Trophoblast cell (in vitro differentiated cells and primary cell): ENCODE results near the gene GRID1.
"Not testable (repeated sequence)": the region's sequence is repeated elsewhere in the genome, so short reads cannot be mapped to it uniquely, and the experiment has no call there.

Source experiments
- DNase-seq, 2 donors: peaks; one replicate each; pipeline ENCODE4 v3.0.0-alpha.2; 2016
- H2AFZ ChIP-seq: 2 replicates; pipeline ENCODE4 v1.6.1; 2013; ENCODE audit warnings: low read length, moderate library complexity, mild to moderate bottlenecking; ENCODE audit not compliant: insufficient read depth, poor library complexity
- H2AK5ac ChIP-seq: 2 replicates; pipeline ENCODE4 v1.6.1; 2013; ENCODE audit warnings: mild to moderate bottlenecking, low read length
- H2BK120ac ChIP-seq: 2 replicates; pipeline ENCODE4 v1.6.1; 2013; ENCODE audit warnings: low read length, mild to moderate bottlenecking, moderate library complexity; ENCODE audit not compliant: insufficient read depth, poor library complexity
- H2BK12ac ChIP-seq: 2 replicates; pipeline ENCODE4 v1.6.1; 2013; ENCODE audit warnings: mild to moderate bottlenecking, low read length, moderate library complexity
- H2BK5ac ChIP-seq: 2 replicates; pipeline ENCODE4 v1.6.1; 2013; ENCODE audit warnings: low read length, low read depth, moderate library complexity, mild to moderate bottlenecking; ENCODE audit not compliant: poor library complexity
- H3K14ac ChIP-seq: 2 replicates; pipeline ENCODE4 v1.6.1; 2013; ENCODE audit warnings: mild to moderate bottlenecking, low read length
- H3K18ac ChIP-seq: 2 replicates; pipeline ENCODE4 v1.6.1; 2013; ENCODE audit warnings: mild to moderate bottlenecking, low read length
- H3K23ac ChIP-seq: 2 replicates; pipeline ENCODE4 v1.6.1; 2013; ENCODE audit warnings: low read length
- H3K27ac ChIP-seq: 2 replicates; pipeline ENCODE4 v1.5.1; 2013; ENCODE audit warnings: low read depth, mild to moderate bottlenecking, inconsistent platforms, low read length, moderate library complexity
- H3K27me3 ChIP-seq: 2 replicates; pipeline ENCODE4 v1.6.1; 2013; ENCODE audit warnings: inconsistent platforms, mild to moderate bottlenecking, low read length, moderate library complexity; ENCODE audit not compliant: insufficient read depth
- H3K36me3 ChIP-seq, 2 experiments: 1 replicate in 1 of 2; 2 replicates in 1 of 2; pipeline ENCODE4 v1.6.1; 2013; ENCODE audit warnings: low read length in 2 of 2, mild to moderate bottlenecking in 2 of 2, moderate library complexity in 1 of 2; ENCODE audit not compliant: insufficient read depth in 2 of 2, control insufficient read depth in 1 of 2
- H3K4ac ChIP-seq: 2 replicates; pipeline ENCODE4 v1.6.1; 2013; ENCODE audit warnings: low read depth, mild to moderate bottlenecking, low read length, moderate library complexity
- H3K4me1 ChIP-seq, 2 experiments: 1 replicate in 1 of 2; 2 replicates in 1 of 2; pipeline ENCODE4 v1.6.1; 2013; ENCODE audit warnings: low read length in 2 of 2, mild to moderate bottlenecking in 2 of 2, moderate library complexity in 1 of 2; ENCODE audit not compliant: insufficient read depth in 2 of 2, control insufficient read depth in 1 of 2
- H3K4me2 ChIP-seq: 2 replicates; pipeline ENCODE4 v1.6.1; 2013; ENCODE audit warnings: inconsistent platforms, mild to moderate bottlenecking, low read length, moderate library complexity
- H3K4me3 ChIP-seq: 2 replicates; pipeline ENCODE4 v1.5.1; 2013; ENCODE audit warnings: mild to moderate bottlenecking, low read depth, low read length, inconsistent platforms
- H3K79me1 ChIP-seq: one replicate; pipeline ENCODE4 v1.6.1; 2013; ENCODE audit warnings: low read length
- H3K79me2 ChIP-seq: 2 replicates; pipeline ENCODE4 v1.6.1; 2013; ENCODE audit warnings: low read length, mild to moderate bottlenecking; ENCODE audit not compliant: control insufficient read depth, insufficient read depth, poor library complexity
- H3K9ac ChIP-seq: 2 replicates; pipeline ENCODE4 v1.6.1; 2013; ENCODE audit warnings: mild to moderate bottlenecking, low read length
- H3K9me3 ChIP-seq: 2 replicates; pipeline ENCODE4 v1.6.1; 2013; ENCODE audit warnings: low read depth, mild to moderate bottlenecking, control low read depth, inconsistent platforms, low read length; ENCODE audit not compliant: insufficient read depth
- H4K12ac ChIP-seq: 2 replicates; pipeline ENCODE4 v1.6.1; 2013; ENCODE audit warnings: low read depth, mild to moderate bottlenecking, low read length, moderate library complexity
- H4K8ac ChIP-seq: 2 replicates; pipeline ENCODE4 v1.6.1; 2013; ENCODE audit warnings: low read depth, mild to moderate bottlenecking, low read length, moderate library complexity
- H4K91ac ChIP-seq: one replicate; pipeline ENCODE4 v1.6.1; 2013; ENCODE audit warnings: low read depth, mild to moderate bottlenecking, low read length, moderate library complexity
- WGBS: extraction: QIAGEN DNeasy Blood & Tissue Kit; methylation state at CpG from one replicate; pipeline ENCODE4 v1.1.7; 2013; ENCODE audit warnings: missing lambda C conversion rate; ENCODE audit not compliant: insufficient read length, insufficient coverage; ENCODE audit errors: extremely low coverage; 5-methylcytosine and 5-hydroxymethylcytosine counted together

GRID1 gene

GRCh38 chr10:86108696-86109095 lies 257.9 kb downstream of the GRID1 start:
- Histone ChIP-seq H3K27me3 (no peaks in the 10 kb centered on the region), H2BK120ac (no peak overlapping the region), H4K8ac (no peak overlapping the region), H3K23ac (no peak overlapping the region), H3K9ac (no peak overlapping the region), H2BK5ac (no peak overlapping the region), H3K36me3 (no peaks in the 10 kb centered on the region), H3K79me2 (no peaks in the 10 kb centered on the region), H4K91ac (no peak overlapping the region), H2AFZ (no peak overlapping the region), H3K9me3 (no peaks in the 10 kb centered on the region), H3K4me2 (no peak overlapping the region), H3K4me1 (no peaks in the 10 kb centered on the region), H2BK12ac (no peak overlapping the region), H3K79me1 (no peaks in the 10 kb centered on the region), H2AK5ac (no peak overlapping the region), H3K14ac (no peak overlapping the region), H3K18ac (no peak overlapping the region), H4K12ac (no peak overlapping the region), H3K4ac (no peak overlapping the region), H3K4me3 (no peak overlapping the region), H3K27ac (no peak overlapping the region)
- no peak for DNase-seq
- WGBS = 100% methylated on average over 2 of the region's 7 CpGs

- H2AFZ ChIP-seq, H3K23ac ChIP-seq, H4K91ac ChIP-seq, H2BK5ac ChIP-seq, H3K4me3 ChIP-seq, H2BK12ac ChIP-seq, DNase-seq, H4K8ac ChIP-seq, H3K18ac ChIP-seq, H3K4ac ChIP-seq, H3K9ac ChIP-seq, H3K9me3 ChIP-seq, H3K79me1 ChIP-seq, H3K36me3 ChIP-seq, H3K4me2 ChIP-seq, H3K14ac ChIP-seq, H2AK5ac ChIP-seq, H4K12ac ChIP-seq, H3K79me2 ChIP-seq, H3K27ac ChIP-seq, H3K27me3 ChIP-seq, H3K4me1 ChIP-seq, H2BK120ac ChIP-seq: not testable (repeated sequence)
- WGBS = no CpG with 5 or more reads among the region's 16 CpGs
These were observed 258.8 kb downstream of the GRID1 start for GRCh38 chr10:86107611-86108310.

- Histone ChIP-seq H3K27me3 (no peaks in the 10 kb centered on the region), H3K4me2 (no peak overlapping the region), H2BK120ac (no peak overlapping the region), H3K4me3 (no peak overlapping the region), H3K27ac (no peak overlapping the region), H3K79me2 (no peaks in the 10 kb centered on the region), H4K91ac (no peak overlapping the region), H2AFZ (no peak overlapping the region), H3K18ac (no peak overlapping the region), H3K9ac (no peak overlapping the region), H3K79me1 (no peaks in the 10 kb centered on the region), H2BK5ac (no peak overlapping the region), H2AK5ac (no peak overlapping the region), H4K12ac (no peak overlapping the region), H4K8ac (no peak overlapping the region), H3K9me3 (no peaks in the 10 kb centered on the region), H3K36me3 (no peaks in the 10 kb centered on the region), H3K4ac (no peak overlapping the region), H3K4me1 (no peaks in the 10 kb centered on the region), H3K14ac (no peak overlapping the region), H2BK12ac (no peak overlapping the region), H3K23ac (no peak overlapping the region)
- WGBS = no CpG with 5 or more reads among the region's 6 CpGs
- no peak for DNase-seq
These were observed 259.5 kb downstream of the GRID1 start for GRCh38 chr10:86107131-86107530.

GRCh38 chr10:86106616-86107015 lies 260.0 kb downstream of the GRID1 start:
- no peak overlapping the region for H3K4ac ChIP-seq
- no peaks in the 10 kb centered on the region for H3K4me1 ChIP-seq
- H3K4me2 ChIP-seq = no peak overlapping the region
- H3K36me3 ChIP-seq = no peaks in the 10 kb centered on the region
- no peak overlapping the region for H3K4me3 ChIP-seq
- no peak overlapping the region for H4K8ac ChIP-seq
- no peak overlapping the region for H3K27ac ChIP-seq
- no CpG with 5 or more reads among the region's 8 CpGs for WGBS
- no peak overlapping the region for H2BK12ac ChIP-seq
- no peak overlapping the region for H2BK5ac ChIP-seq
- H3K14ac ChIP-seq = no peak overlapping the region
- no peaks in the 10 kb centered on the region for H3K79me2 ChIP-seq
- no peak overlapping the region for H3K23ac ChIP-seq
- no peak for DNase-seq
- no peak overlapping the region for H2BK120ac ChIP-seq
- H4K12ac ChIP-seq = no peak overlapping the region
- no peak overlapping the region for H3K9ac ChIP-seq
- no peak overlapping the region for H2AK5ac ChIP-seq
- no peaks in the 10 kb centered on the region for H3K9me3 ChIP-seq
- no peak overlapping the region for H2AFZ ChIP-seq
- no peaks in the 10 kb centered on the region for H3K27me3 ChIP-seq
- no peak overlapping the region for H3K18ac ChIP-seq
- no peaks in the 10 kb centered on the region for H3K79me1 ChIP-seq
- no peak overlapping the region for H4K91ac ChIP-seq
